SK-N-SH (cell line): ENCODE data around the gene TGFB3. TPM values are rescaled to one million over a fixed set of nuclear protein-coding genes. Genes with fewer than 3 reads are reported as not detected.

ENCODE experiments used
- CTCF ChIA-PET: fragments of 300-600, 350-600 bp; formaldehyde crosslinking; extraction: SDS; loops from one replicate; lab custom pipeline; 2021; lab: Yijun Ruan, JAX
- POLR2A ChIA-PET: fragments of 350-600 bp; sonication (Branson Sonifier 250); formaldehyde crosslinking; extraction: SDS; loops from one replicate; lab custom pipeline; 2020; ENCODE audit warnings: antibody characterized with exemption, inconsistent platforms; lab: Yijun Ruan, JAX
- DNase-seq: peaks from one replicate; pipeline ENCODE4 v3.0.0; 2012
- H2AFZ ChIP-seq: fragments of 200-600 bp; sonication (generic); 2 replicates; pipeline ENCODE4 v1.8.1; 2016; ENCODE audit warnings: antibody characterized with exemption, mild to moderate bottlenecking, low read depth
- H3F3A ChIP-seq: fragments of 200-600 bp; sonication (generic); replicated peaks from 2 replicates; pipeline ENCODE3; 2016; ENCODE audit warnings: antibody characterized with exemption, mild to moderate bottlenecking; ENCODE audit not compliant: insufficient read depth
- H3K27ac ChIP-seq, 2 experiments: fragments of 200-500 bp in 1 of 2; fragments of 200-600 bp in 1 of 2; sonication (Bioruptor generic) in 1 of 2; sonication (generic), shearing (Covaris generic) in 1 of 2; 2 replicates each; pipeline versions ENCODE4 v1.5.1 to v1.6.1; 2014 to 2016; ENCODE audit warnings: low read depth in 2 of 2, inconsistent platforms in 1 of 2, low read length in 1 of 2, mild to moderate bottlenecking in 1 of 2, mixed read lengths in 1 of 2
- H3K27me3 ChIP-seq: fragments of 200-600 bp; sonication (generic), shearing (Covaris generic); 2 replicates; pipeline ENCODE4 v1.6.1; 2016; ENCODE audit warnings: mixed run types; ENCODE audit not compliant: insufficient read depth
- H3K36me3 ChIP-seq, 2 experiments: fragments of 200-500 bp in 1 of 2; fragments of 200-600 bp in 1 of 2; sonication (Bioruptor generic) in 1 of 2; sonication (generic) in 1 of 2; replicated peaks in 1 of 2; 2 replicates each; pipeline versions ENCODE3 to v1.5.1; 2014 to 2016; ENCODE audit warnings: low read length in 1 of 2, mild to moderate bottlenecking in 1 of 2; ENCODE audit not compliant: insufficient read depth in 2 of 2, control insufficient read depth in 1 of 2
- H3K4me1 ChIP-seq, 2 experiments: fragments of 200-500 bp in 1 of 2; fragments of 200-600 bp in 1 of 2; sonication (Bioruptor generic) in 1 of 2; sonication (generic), shearing (Covaris generic) in 1 of 2; 2 replicates each; pipeline versions ENCODE4 v1.5.1 to v1.6.1; 2014 to 2016; ENCODE audit warnings: low read depth in 1 of 2, low read length in 1 of 2, mixed run types in 1 of 2; ENCODE audit not compliant: insufficient read depth in 2 of 2, control insufficient read depth in 1 of 2
- H3K4me2 ChIP-seq: fragments of 200-600 bp; sonication (generic), shearing (Covaris generic); 2 replicates; pipeline ENCODE4 v1.6.1; 2017; ENCODE audit warnings: mixed run types
- H3K4me3 ChIP-seq, 2 experiments: fragments of 200-500 bp in 1 of 2; fragments of 200-600 bp in 1 of 2; sonication (Bioruptor generic) in 1 of 2; sonication (generic), shearing (Covaris generic) in 1 of 2; 2 replicates each; pipeline versions ENCODE4 v1.5.1 to v1.8.1; 2014 to 2016; ENCODE audit warnings: low read depth in 2 of 2, inconsistent platforms in 1 of 2, low read length in 1 of 2, mild to moderate bottlenecking in 1 of 2, mixed read lengths in 1 of 2, moderate library complexity in 1 of 2
- H3K79me2 ChIP-seq: fragments of 200-600 bp; sonication (generic); 2 replicates; pipeline ENCODE4 v1.8.1; 2017; ENCODE audit warnings: mild to moderate bottlenecking; ENCODE audit not compliant: insufficient read depth
- H3K9ac ChIP-seq: fragments of 200-600 bp; sonication (generic); 2 replicates; pipeline ENCODE4 v1.6.1; 2017; ENCODE audit warnings: mixed run types
- H3K9me2 ChIP-seq: fragments of 200-600 bp; sonication (generic); 2 replicates; pipeline ENCODE4 v1.6.1; 2017; ENCODE audit warnings: mixed run types
- H3K9me3 ChIP-seq: fragments of 200-600 bp; sonication (generic); 2 replicates; pipeline ENCODE4 v1.6.1; 2017; ENCODE audit warnings: mixed run types, mild to moderate bottlenecking, moderate library complexity
- H4K20me1 ChIP-seq: fragments of 200-600 bp; sonication (generic); 2 replicates; pipeline ENCODE4 v1.6.1; 2017; ENCODE audit warnings: mild to moderate bottlenecking, mixed run types; ENCODE audit not compliant: insufficient read depth
- ELF1 ChIP-seq: IDR thresholded peaks from 2 replicates; pipeline ENCODE4 v1.4.0; 2012
- EZH2phosphoT487 ChIP-seq: fragments of 200-600 bp; sonication (generic); IDR thresholded peaks from 2 replicates; pipeline ENCODE4 v1.6.1; 2017; ENCODE audit warnings: low read depth, mixed run types, mild to moderate bottlenecking, antibody characterized with exemption, moderate library complexity, borderline replicate concordance
- FOSL2 ChIP-seq: IDR thresholded peaks from 2 replicates; pipeline ENCODE4 v1.4.0; 2012; ENCODE audit warnings: low read depth, mild to moderate bottlenecking, moderate library complexity, borderline replicate concordance
- FOXJ3 ChIP-seq: sonication (generic); formaldehyde crosslinking; IDR thresholded peaks from 2 replicates; pipeline ENCODE4 v1.5.1; 2020; ENCODE audit warnings: mild to moderate bottlenecking, missing genetic modification reagents
- MEF2A ChIP-seq: IDR thresholded peaks from 2 replicates; pipeline ENCODE4 v1.4.0; 2012; ENCODE audit warnings: low read depth, borderline replicate concordance
- MXI1 ChIP-seq: IDR thresholded peaks from 2 replicates; pipeline ENCODE4 v1.6.1; 2012; ENCODE audit warnings: mild to moderate bottlenecking, low read depth, low read length, improper control_type of control experiment
- POLR2AphosphoS5 ChIP-seq: IDR thresholded peaks from 2 replicates; pipeline ENCODE4 v1.6.1; 2012; ENCODE audit warnings: low read depth, low read length
- RFX5 ChIP-seq: IDR thresholded peaks from 2 replicates; pipeline ENCODE4 v1.6.1; 2012; ENCODE audit warnings: mild to moderate bottlenecking, improper control_type of control experiment, low read length
- SIN3A ChIP-seq: IDR thresholded peaks from 2 replicates; pipeline ENCODE4 v1.6.1; 2012; ENCODE audit warnings: low read depth, mild to moderate bottlenecking, low read length, moderate library complexity, borderline replicate concordance
- TAF1 ChIP-seq: IDR thresholded peaks from 2 replicates; pipeline ENCODE4 v1.6.1; 2012; ENCODE audit warnings: low read depth, mild to moderate bottlenecking, low read length, moderate library complexity, borderline replicate concordance
- TCF12 ChIP-seq: IDR thresholded peaks from 2 replicates; pipeline ENCODE4 v1.4.0; 2012
- YY1 ChIP-seq: IDR thresholded peaks from 2 replicates; pipeline ENCODE4 v1.4.0; 2012; ENCODE audit warnings: low read depth, mild to moderate bottlenecking
- WGBS: methylation state at CpG from one replicate; pipeline ENCODE4 v1.1.6; 2017; ENCODE audit warnings: low lambda C conversion rate; 5-methylcytosine and 5-hydroxymethylcytosine counted together
- polyA plus RNA-seq, 3 experiments: library from polyadenylated mRNA; depleted of rRNA; stranded (reverse); fragments of >200 nt; gene quantifications; 2 replicates each; pipeline ENCODE4 v1.2.3, GENCODE V29; 2012
- TF ChIP-seq, protein P1 (sequence below): IDR thresholded peaks from 2 replicates; pipeline ENCODE4 v1.4.0; 2012; ENCODE audit warnings: low read depth
- TF ChIP-seq, protein P2 (sequence below): fragments of 150-350 bp; IDR thresholded peaks from 2 replicates; pipeline ENCODE4 v1.6.1; 2016; ENCODE audit warnings: mild to moderate bottlenecking, low read depth, low read length
- TF ChIP-seq, protein P3 (sequence below): IDR thresholded peaks from 2 replicates; pipeline ENCODE4 v1.4.0; 2012; ENCODE audit warnings: low read depth, borderline replicate concordance
- TF ChIP-seq, protein P4 (sequence below): IDR thresholded peaks from 2 replicates; pipeline ENCODE4 v1.6.1; 2012; ENCODE audit warnings: mild to moderate bottlenecking, low read depth, low read length, moderate library complexity
- TF ChIP-seq, protein P5 (sequence below): IDR thresholded peaks from 2 replicates; pipeline ENCODE4 v1.4.0; 2012; ENCODE audit warnings: low read depth, borderline replicate concordance

Gene TGFB3
- polyA plus RNA-seq, 1 of the 3 experiments (the other 2 are of a cell fraction): 7.6 TPM

DNA sequence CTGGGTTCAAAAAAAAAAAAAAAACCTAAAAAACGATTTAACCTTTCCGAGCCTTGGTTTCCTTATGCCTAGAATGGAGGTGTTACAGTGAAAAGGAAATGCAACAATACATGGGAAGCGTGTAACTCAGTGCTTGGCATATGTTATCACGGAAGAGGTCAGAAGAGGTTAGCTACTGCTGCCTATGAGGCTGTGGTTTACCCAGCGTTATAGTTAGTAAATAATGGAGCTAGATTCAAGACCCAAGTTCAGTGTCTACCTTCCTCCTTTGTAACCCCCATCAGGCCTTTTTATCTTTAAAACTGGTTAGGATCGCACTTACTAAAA is 4.6 kb upstream of the TGFB3 start:
- Histone ChIP-seq H3K4me2 (peak overlapping the region; percentile 99), H3K79me2 (peaks cover 18% of the 10 kb centered on the region), H3K9me2 (no peaks in the 10 kb centered on the region), H3K9me3 (no peaks in the 10 kb centered on the region), H3F3A (peaks cover 5% of the 10 kb centered on the region), H2AFZ (peak overlapping the region; percentile 80; the same call in 1 of the 2 replicates), H4K20me1 (no peaks in the 10 kb centered on the region), H3K36me3 (peaks cover 13 to 20% of the 10 kb centered on the region in 2 experiments), H3K27ac (peak overlapping the region in 1 of 2 experiments; percentile 75; a peak in 1 of 4 replicates), H3K27me3 (no peaks in the 10 kb centered on the region), H3K4me3 (peak overlapping the region; percentile 93 to 100), H3K4me1 (peaks cover 8 to 30% of the 10 kb centered on the region in 2 experiments; a peak in 3 of 4 replicates), H3K9ac (peak overlapping the region; percentile 91)
- POLR2A ChIA-PET: interaction anchor here (0.6 kb wide), 1 partner anchor 320 kb away, joined by 3 read pairs; no protein-coding TSS in a partner anchor
- DNase-seq: no peak
- CTCF ChIA-PET: interaction anchor here (0.9 to 19.6 kb wide), 2 partner anchors 80 to 276 kb away, joined by 3 to 550 read pairs; no protein-coding TSS in a partner anchor
- WGBS: 52% methylated on average over 6 of the region's 6 CpGs
- TF ChIP-seq TAF1: no peak
- TF ChIP-seq FOSL2: no peak
- no peak for TF ChIP-seq ELF1
- TF ChIP-seq RFX5: no peak

DNA sequence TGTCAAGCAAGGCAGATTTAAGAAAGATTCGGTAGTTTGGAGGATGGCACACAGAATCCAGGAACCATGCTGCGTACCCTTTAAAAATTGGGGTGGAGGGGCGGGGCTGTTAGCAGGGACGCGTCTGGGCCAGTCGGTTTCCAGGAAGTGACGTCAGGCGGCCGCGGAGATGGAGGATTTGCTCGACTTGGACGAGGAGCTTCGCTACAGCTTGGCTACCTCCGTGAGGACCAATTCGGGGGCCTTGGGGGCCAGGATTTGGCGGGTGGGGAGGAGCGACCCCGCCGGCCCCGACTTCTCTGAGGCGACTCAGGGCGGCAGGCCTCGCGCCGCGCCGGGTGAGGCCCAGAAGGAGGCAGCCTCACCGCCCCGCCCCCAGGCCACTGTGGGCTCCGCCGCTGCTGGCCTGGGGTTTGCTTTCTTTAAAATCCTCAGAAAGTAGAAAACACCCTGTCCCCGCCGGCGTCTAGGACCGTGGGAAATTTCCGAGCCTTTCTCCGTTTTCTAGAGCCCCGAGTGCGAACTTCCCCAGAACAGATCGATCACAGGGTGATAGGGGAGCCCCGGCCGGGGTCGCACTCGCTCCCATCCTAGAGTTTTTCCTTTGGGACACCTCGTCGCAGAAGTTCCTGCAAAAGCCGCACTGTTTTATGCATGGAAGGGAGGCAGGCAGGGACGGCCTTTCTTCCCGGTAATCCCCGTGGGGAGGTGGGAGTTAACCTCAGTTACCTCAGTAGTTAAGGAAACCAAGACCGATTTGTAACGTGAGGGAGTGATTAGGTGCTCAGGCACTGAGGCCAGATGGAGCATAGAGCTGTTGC is 4.0 kb upstream of the TGFB3 start, which contains the start of gene IFT43:
Gene IFT43 (plus strand): TSS at position 146 of the 821 bp plus-strand sequence. CDS start 24 bp downstream, at position 170.
- Histone ChIP-seq H3K27me3 (no peaks in the 10 kb centered on the region), H3K9me2 (no peaks in the 10 kb centered on the region), H4K20me1 (no peaks in the 10 kb centered on the region), H3K9me3 (no peaks in the 10 kb centered on the region), H3K27ac (peak within 1 kb of the TSS; percentile 67 to 75; a peak in 2 of 4 replicates), H3K4me1 (peaks cover 13 to 36% of the 10 kb centered on the region in 2 experiments), H3K4me3 (peak within 1 kb of the TSS; percentile 93 to 100), H3K79me2 (peaks cover 18% of the 10 kb centered on the region), H2AFZ (peak within 1 kb of the TSS; percentile 80), H3K9ac (peak within 1 kb of the TSS; percentile 91), H3F3A (peaks cover 5% of the 10 kb centered on the region), H3K4me2 (peak within 1 kb of the TSS; percentile 99), H3K36me3 (peaks cover 10 to 19% of the 10 kb centered on the region in 2 experiments)
- ChIA-PET CTCF (interaction anchor here (0.7 to 19.6 kb wide), 9 partner anchors 8 to 409 kb away, joined by 3 to 550 read pairs (median 5); no protein-coding TSS in a partner anchor), POLR2A (interaction anchor here (0.6 kb wide), 2 partner anchors 319 to 611 kb away, joined by 3 read pairs; no protein-coding TSS in a partner anchor)
- DNase-seq: peak; percentile 90
- WGBS: under 1% methylated on average over 17 of the region's 52 CpGs
- TF ChIP-seq SIN3A (no peak), YY1 (peak; percentile 60; the same call in 1 of the 2 replicates), EZH2phosphoT487 (no peak), TCF12 (no peak), FOXJ3 (CRISPR knock-in tag) (no peak), FOSL2 (no peak), MXI1 (peak; percentile 89), POLR2AphosphoS5 (peak; percentile 54; the same call in 1 of the 2 replicates), RFX5 (0 out of 2 replicates have a peak, but pooled peaks have one; percentile 60), MEF2A (no peak)
- TF ChIP-seq, protein P1, sequence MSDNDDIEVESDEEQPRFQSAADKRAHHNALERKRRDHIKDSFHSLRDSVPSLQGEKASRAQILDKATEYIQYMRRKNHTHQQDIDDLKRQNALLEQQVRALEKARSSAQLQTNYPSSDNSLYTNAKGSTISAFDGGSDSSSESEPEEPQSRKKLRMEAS: peak; percentile 79
- TF ChIP-seq, protein P2, sequence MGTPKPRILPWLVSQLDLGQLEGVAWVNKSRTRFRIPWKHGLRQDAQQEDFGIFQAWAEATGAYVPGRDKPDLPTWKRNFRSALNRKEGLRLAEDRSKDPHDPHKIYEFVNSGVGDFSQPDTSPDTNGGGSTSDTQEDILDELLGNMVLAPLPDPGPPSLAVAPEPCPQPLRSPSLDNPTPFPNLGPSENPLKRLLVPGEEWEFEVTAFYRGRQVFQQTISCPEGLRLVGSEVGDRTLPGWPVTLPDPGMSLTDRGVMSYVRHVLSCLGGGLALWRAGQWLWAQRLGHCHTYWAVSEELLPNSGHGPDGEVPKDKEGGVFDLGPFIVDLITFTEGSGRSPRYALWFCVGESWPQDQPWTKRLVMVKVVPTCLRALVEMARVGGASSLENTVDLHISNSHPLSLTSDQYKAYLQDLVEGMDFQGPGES: no peak
- TF ChIP-seq, protein P3, sequence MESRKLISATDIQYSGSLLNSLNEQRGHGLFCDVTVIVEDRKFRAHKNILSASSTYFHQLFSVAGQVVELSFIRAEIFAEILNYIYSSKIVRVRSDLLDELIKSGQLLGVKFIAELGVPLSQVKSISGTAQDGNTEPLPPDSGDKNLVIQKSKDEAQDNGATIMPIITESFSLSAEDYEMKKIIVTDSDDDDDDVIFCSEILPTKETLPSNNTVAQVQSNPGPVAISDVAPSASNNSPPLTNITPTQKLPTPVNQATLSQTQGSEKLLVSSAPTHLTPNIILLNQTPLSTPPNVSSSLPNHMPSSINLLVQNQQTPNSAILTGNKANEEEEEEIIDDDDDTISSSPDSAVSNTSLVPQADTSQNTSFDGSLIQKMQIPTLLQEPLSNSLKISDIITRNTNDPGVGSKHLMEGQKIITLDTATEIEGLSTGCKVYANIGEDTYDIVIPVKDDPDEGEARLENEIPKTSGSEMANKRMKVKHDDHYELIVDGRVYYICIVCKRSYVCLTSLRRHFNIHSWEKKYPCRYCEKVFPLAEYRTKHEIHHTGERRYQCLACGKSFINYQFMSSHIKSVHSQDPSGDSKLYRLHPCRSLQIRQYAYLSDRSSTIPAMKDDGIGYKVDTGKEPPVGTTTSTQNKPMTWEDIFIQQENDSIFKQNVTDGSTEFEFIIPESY: no peak
- TF ChIP-seq, protein P4, sequence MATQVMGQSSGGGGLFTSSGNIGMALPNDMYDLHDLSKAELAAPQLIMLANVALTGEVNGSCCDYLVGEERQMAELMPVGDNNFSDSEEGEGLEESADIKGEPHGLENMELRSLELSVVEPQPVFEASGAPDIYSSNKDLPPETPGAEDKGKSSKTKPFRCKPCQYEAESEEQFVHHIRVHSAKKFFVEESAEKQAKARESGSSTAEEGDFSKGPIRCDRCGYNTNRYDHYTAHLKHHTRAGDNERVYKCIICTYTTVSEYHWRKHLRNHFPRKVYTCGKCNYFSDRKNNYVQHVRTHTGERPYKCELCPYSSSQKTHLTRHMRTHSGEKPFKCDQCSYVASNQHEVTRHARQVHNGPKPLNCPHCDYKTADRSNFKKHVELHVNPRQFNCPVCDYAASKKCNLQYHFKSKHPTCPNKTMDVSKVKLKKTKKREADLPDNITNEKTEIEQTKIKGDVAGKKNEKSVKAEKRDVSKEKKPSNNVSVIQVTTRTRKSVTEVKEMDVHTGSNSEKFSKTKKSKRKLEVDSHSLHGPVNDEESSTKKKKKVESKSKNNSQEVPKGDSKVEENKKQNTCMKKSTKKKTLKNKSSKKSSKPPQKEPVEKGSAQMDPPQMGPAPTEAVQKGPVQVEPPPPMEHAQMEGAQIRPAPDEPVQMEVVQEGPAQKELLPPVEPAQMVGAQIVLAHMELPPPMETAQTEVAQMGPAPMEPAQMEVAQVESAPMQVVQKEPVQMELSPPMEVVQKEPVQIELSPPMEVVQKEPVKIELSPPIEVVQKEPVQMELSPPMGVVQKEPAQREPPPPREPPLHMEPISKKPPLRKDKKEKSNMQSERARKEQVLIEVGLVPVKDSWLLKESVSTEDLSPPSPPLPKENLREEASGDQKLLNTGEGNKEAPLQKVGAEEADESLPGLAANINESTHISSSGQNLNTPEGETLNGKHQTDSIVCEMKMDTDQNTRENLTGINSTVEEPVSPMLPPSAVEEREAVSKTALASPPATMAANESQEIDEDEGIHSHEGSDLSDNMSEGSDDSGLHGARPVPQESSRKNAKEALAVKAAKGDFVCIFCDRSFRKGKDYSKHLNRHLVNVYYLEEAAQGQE: no peak
- TF ChIP-seq, protein P5, sequence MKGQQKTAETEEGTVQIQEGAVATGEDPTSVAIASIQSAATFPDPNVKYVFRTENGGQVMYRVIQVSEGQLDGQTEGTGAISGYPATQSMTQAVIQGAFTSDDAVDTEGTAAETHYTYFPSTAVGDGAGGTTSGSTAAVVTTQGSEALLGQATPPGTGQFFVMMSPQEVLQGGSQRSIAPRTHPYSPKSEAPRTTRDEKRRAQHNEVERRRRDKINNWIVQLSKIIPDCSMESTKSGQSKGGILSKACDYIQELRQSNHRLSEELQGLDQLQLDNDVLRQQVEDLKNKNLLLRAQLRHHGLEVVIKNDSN: no peak
